ENCODE measurements around the gene SKI.
"Not testable (repeated sequence)": the region's sequence is repeated elsewhere in the genome, so short reads cannot be mapped to it uniquely, and the experiment has no call there.

Gene SKI

GRCh38 chr1:2328676-2329455, 100.7 kb downstream of the SKI start:
- no peak for DNase-seq

GRCh38 chr1:2330035-2330434, 101.9 kb downstream of the SKI start:
- no peak for DNase-seq

GRCh38 chr1:2330519-2331199, 102.5 kb downstream of the SKI start:
- DNase-seq = no peak

- no peak for DNase-seq
Measured at GRCh38 chr1:2331200-2331544, 103.1 kb downstream of the SKI start.

GRCh38 chr1:2331580-2331979, 103.5 kb downstream of the SKI start:
- DNase-seq = not testable (repeated sequence)

DNA sequence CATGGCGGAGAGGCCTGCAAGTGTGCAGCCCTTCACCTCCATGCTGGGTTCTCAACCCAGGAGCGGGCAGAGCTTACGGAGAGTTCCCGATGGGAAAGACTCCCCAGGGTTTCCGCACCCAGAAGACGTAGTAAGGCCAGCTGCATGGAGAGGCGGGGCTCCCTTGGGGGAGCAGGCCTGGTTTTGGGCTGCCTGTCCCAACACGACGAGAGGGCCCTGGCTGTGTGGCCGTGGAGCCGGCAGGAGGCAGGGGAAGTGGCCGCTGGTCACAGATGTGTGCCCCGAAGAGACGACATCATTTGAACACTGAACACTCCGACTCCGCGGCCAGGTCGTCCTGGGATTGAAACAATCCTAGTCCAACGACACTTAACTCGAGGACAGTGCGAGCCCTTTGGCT, 106.2 kb downstream of the SKI start:
- no peak for DNase-seq

DNA sequence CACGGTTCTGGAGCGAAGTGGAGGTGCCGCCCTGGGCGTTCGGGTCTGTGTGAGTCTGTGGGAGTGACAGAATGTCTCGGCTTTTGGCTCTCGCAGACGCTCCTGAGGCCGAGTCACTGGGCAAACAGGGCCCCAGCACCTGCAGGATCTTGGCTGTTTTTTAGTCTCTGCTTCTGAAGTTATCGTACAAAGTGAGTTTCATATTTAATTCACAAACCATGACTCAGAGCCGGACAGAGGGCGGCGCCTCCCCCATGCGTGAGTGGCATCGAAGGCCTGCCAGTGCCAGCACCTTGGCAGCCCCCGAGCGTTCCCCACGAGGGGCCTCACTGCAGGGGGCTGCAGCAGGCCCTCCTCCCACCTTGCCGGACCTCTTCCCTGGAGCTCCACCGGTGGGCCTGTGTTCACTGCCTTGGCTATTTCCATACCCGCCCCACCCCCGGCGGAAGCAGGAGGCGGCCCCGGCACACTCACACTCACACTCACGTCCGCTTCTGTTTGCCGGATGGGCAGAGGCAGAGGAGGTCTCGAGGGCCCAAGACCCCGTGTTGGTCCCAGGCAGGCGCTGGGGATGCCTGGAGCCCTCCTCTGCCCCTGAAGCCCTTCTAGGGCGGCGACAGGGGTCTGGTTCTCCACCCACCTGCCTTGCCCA, 106.9 kb downstream of the SKI start:
- DNase-seq = no peak

- DNase-seq = no peak
Measured at GRCh38 chr1:2335721-2336455, 107.8 kb downstream of the SKI start.

DNA sequence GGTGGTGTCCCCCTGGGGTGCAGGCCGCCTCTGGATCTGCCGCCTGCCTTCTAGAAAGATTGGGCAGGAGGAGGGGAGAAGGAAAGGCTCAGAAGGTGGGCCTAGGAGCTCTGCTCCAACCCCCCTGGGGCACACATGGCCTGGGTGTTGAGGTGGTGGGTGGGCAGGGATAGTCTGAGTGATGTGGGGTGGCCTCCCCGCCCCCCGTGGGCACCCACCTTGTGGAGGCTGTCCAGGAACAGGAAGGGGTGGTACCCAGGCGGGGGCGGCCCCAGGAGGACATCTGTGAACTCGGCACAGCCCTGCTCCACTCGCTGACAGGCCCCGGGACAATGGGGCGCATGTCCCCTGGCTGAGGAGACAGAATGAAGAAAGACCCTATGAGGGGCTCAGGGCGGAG, 108.4 kb downstream of the SKI start:
- no peak for DNase-seq

- no peak for DNase-seq
Measured at GRCh38 chr1:2337081-2337480, 109.0 kb downstream of the SKI start.

DNA sequence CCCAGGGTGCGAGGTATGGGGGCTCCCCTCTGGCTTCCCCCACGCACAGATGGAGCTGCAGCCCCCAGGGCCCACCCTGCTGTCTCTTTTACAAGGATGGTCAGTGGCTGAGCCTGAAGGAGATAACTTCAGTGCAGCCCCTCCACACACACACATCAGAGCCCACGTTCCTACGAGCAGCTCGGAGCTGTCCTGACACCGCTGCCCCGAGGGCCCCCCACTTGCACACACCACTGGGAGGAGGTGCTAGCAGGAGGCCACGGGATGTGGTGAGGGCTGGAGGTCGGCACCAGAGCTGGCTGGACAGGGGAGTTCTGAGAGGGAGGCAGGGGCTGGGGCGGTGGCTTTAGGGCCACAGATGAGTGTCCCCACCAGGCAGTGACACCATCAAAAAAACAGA, 109.4 kb downstream of the SKI start:
- DNase-seq = no peak

GRCh38 chr1:2339206-2340085, 111.3 kb downstream of the SKI start:
- no peak for DNase-seq

DNA sequence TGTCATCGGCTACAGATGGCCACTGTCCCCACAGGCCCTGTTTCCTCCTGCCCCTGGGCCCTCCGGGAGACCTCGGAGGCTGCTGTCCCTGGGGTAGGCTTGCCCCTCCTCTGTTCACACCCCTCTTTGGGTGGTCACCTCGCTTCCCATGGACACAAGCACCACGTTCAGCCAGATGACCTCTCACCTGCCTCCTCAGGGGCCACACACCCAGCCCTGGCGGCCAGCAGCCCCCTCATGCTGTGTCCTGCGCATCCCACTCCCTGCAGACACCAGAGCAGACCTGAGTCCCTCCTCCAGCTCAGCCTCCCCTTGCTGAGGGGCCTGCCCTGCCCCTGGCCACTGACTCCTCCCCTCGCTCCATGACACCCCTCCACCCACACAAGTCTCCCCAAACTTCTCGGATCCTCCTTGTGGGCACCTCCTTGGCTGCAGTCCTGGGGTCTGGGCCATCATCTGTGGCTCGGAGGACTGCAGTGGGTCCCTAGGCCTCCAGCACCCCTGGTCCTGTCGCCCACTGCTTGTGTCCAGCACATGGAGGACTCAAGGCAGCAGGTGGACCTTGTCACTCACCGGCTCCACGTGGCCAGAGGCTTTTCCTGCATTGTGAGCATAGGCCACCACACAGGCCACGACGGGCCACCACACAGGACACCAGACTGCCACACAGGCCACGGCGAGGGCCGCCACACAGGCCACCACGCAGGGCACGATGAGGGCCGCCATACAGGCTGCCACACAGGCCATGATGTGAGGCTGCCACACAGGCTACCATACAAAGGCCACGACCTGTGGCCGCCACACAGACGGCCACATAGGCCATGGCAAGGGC, 112.2 kb downstream of the SKI start:
- no peak for DNase-seq

DNA sequence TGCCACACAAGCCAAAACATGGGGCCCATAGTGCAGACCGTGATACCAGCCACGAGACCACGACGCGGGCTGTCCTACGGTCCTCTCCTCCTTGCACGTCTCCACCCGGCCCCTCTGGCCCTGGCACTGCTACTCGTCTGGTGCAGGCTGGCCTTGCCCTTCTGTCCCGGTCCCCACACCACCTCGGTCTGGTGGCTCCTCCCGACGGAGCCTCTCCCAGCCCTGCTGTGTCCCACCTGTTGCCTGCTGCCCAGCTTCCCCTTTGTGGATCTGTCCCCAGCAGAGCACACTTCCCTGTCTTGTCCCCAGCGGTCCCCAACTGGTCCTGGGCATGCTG, 112.8 kb downstream of the SKI start:
- no peak for DNase-seq

- no peak for DNase-seq
Measured at GRCh38 chr1:2341706-2342383, 113.7 kb downstream of the SKI start.

DNA sequence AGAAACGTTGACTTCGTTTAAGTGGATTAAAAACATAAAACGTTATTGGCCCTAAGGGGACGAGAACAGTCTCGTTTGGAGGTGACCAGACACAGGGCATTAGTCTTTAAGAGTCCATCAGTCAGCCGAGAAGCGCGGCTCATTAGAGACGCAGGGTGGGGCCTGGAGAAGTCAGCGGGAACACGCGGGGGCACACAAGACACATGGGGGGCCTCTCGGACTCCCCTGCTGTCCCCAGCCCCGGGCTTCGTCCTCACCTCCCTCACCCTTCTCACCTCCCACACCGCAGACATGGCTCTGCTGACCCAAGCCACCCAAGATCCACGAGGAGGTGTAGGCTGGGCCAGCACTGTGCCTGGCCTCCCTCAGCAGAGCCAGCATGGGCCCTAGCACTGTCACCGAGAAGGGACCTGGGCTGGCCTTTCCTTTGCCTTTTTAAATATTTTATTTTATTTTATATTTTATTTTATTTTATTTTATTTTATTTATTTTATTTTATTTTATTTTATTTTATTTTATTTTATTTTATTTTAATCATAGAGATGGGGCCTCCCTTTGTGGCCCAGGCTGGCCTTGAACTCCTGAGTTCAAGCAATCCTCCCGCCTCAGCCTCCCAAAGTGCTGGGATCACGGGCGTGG, 114.4 kb downstream of the SKI start:
- DNase-seq = no peak

DNA sequence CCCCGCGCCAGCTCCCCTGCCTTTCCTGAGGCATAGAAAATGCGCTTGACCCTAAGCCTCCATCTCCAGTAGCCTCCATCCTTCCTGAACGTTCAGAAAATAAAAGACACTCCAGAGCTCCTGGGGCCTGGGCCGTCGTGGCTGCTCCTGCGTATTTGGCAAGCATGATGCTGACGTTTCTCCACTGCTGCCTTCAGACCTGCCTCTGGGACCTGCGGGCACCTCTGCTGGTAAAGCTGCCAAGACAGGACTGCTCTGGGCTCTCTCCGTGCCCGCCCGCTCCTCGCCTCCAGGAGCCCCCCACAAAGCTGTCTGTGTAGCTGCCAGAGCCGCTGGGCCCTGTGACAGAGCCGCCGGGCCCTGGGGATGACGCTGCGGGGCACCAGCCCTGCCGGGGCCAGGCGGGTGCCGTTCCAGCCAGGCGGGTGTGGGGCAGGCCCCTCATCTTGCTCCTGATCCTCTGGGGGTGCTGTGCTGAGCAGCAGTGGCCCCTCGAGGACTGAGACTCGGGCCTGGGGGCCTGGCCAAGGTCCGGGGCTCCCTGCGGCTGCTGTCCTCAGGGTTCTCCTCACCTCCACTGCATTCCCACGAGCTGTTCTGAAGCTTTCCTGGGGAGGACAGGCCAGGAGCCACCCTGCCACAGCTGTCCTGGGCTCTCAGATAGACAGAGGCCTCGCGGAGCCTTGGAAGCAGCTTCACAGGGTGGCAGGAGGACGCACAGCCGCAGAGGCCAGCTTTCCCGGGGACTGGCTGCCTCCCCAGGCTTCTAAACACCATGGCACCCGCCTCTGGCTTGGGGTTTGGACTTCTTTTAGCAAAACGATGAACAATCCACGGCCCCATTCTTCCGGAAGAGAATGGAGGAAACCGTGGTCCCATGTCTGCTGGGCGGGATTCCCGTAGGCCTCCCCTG, 115.2 kb downstream of the SKI start:
- no peak for DNase-seq

DNA sequence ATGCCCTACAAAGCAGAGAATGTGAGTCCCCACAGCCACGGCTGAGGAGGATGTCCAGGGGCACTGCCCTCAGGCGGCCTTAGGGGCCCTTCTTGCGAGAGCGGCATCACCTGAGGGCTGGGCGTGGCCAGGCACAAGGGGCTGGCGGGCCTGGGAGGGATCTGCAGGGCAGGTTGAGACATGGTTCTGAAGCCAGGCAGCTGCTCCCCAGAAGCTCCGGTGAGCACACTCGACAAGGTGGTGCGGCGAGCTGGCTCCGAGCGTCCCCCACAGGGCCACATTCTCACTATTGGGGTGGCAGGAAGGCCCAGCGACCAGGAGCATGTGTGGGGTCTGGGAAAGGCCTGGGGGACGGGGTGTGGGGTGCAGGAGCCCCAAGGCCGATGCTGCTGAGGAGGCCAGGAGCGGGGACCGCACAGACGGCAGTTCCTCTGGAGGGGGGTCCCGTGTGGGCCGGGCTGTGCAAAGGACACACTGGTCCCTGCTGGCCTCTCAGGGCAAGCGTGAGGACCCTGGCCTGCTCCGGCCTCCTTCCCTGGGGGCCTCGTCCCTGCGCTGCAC, 116.1 kb downstream of the SKI start:
- no peak for DNase-seq

- no peak for DNase-seq
Measured at GRCh38 chr1:2344744-2345296, 116.7 kb downstream of the SKI start.

Measured in NCI-H1092 treated with DMSO at 0.1 percent for 48 hours (cell line).